ENCODE measurements around the gene SPIRE2. TPM values are rescaled to one million over a fixed set of nuclear protein-coding genes. Genes with fewer than 3 reads are reported as not detected.

SPIRE2 gene
- total and polyA plus RNA-seq, 2 of the 13 experiments (the other 11 are each of a cell fraction or from before 2014, with no cell fraction given) = 13.3 to 37.5 TPM

DNA sequence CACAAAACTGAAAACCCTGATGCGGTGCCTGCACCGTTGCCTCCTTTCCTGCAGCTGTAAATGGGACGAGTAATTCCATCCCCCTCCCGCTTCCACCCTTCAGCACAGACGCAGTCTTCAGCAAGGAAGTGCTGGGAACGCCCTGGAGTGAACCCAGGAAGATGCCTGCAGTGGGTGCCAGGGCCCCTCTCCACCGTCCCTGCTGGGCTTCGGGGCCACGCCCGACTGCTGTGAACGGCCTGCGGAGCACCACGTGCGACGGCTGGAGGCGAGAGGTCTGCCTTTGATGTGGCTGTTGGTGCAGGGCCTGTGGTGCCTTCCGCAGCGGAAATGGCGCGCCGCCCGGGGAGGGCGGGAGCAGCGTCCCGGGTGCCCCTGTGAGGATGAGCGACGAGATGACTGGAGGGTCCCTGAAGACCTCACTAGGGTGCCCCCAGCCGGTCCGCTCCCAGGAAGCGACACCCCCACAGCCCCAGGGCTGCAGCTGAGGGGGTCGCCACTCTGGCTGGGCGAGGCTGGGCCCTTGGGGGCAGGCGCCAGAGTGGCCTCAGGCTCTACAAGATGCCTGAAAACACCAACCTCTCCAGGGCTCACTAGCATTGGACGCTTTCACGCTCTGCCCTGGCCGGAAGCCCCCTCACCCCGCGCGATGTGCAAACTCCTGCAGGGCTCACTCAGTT lies 89.6 kb downstream of the SPIRE2 start (continued):
- TF ChIP-seq PHF5A (CRISPR knock-in tag; IDR thresholded peaks at IDR 0.05; ENCODE audit: low read depth, unreplicated experiment) = peak; percentile 71
- peak; percentile 78; the same call in 1 of the 2 replicates for TF ChIP-seq MEIS1 (CRISPR knock-in tag; IDR thresholded peaks at IDR 0.05; ENCODE audit: borderline replicate concordance)
- no peak for TF ChIP-seq PHB2 (IDR thresholded peaks at IDR 0.05; ENCODE audit: partially characterized antibody)
- no peak for TF ChIP-seq CCAR2 (optimal IDR thresholded peaks at IDR 0.05; ENCODE audit: low read depth, low read length)
- TF ChIP-seq NCOA5 (CRISPR knock-in tag; IDR thresholded peaks at IDR 0.05) = peak; percentile 88; the same call in 1 of the 2 replicates
- TF ChIP-seq ZSCAN22 (CRISPR knock-in tag; IDR thresholded peaks at IDR 0.05) = peak; percentile 80; the same call in 1 of the 2 replicates
- TF ChIP-seq BORCS8-MEF2B (CRISPR knock-in tag; IDR thresholded peaks at IDR 0.05) = peak; percentile 99
- no peak for TF ChIP-seq CREB1 (IDR thresholded peaks at IDR 0.05)
- no peak for TF ChIP-seq CREB1 (CRISPR knock-in tag; IDR thresholded peaks at IDR 0.05)
- peak; percentile 89 for TF ChIP-seq RBM39 (IDR thresholded peaks at IDR 0.05; ENCODE audit: low read depth, low read length, poor library complexity, severe bottlenecking)
- no peak; a peak in 1 of 4 replicates for TF ChIP-seq POLR2A (IDR thresholded peaks at IDR 0.05; ENCODE audit: insufficient read depth in 1 of 2, low read depth in 2 of 2, low read length in 2 of 2)
- no peak; the same call in 1 of the 2 replicates for TF ChIP-seq ZNF235 (CRISPR knock-in tag; IDR thresholded peaks at IDR 0.05; ENCODE audit: borderline replicate concordance)
- peak; percentile 69 for TF ChIP-seq ZBTB14 (CRISPR knock-in tag; IDR thresholded peaks at IDR 0.05)
- no peak for TF ChIP-seq PCBP2 (optimal IDR thresholded peaks at IDR 0.05; ENCODE audit: low read depth, low read length, poor library complexity, severe bottlenecking)
- TF ChIP-seq SPEN (CRISPR knock-in tag; IDR thresholded peaks at IDR 0.05; ENCODE audit: low read depth) = peak; percentile 98
- peak; percentile 69 for TF ChIP-seq POGZ (CRISPR knock-in tag; IDR thresholded peaks at IDR 0.05)
- TF ChIP-seq, protein P1, sequence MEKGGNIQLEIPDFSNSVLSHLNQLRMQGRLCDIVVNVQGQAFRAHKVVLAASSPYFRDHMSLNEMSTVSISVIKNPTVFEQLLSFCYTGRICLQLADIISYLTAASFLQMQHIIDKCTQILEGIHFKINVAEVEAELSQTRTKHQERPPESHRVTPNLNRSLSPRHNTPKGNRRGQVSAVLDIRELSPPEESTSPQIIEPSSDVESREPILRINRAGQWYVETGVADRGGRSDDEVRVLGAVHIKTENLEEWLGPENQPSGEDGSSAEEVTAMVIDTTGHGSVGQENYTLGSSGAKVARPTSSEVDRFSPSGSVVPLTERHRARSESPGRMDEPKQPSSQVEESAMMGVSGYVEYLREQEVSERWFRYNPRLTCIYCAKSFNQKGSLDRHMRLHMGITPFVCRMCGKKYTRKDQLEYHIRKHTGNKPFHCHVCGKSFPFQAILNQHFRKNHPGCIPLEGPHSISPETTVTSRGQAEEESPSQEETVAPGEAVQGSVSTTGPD (CRISPR knock-in tag; IDR thresholded peaks at IDR 0.05) = peak; percentile 22; the same call in 1 of the 2 replicates
- TF ChIP-seq REPIN1 (CRISPR knock-in tag; IDR thresholded peaks at IDR 0.05; ENCODE audit: borderline replicate concordance, low read depth) = peak; percentile 93
- TF ChIP-seq, protein P2, sequence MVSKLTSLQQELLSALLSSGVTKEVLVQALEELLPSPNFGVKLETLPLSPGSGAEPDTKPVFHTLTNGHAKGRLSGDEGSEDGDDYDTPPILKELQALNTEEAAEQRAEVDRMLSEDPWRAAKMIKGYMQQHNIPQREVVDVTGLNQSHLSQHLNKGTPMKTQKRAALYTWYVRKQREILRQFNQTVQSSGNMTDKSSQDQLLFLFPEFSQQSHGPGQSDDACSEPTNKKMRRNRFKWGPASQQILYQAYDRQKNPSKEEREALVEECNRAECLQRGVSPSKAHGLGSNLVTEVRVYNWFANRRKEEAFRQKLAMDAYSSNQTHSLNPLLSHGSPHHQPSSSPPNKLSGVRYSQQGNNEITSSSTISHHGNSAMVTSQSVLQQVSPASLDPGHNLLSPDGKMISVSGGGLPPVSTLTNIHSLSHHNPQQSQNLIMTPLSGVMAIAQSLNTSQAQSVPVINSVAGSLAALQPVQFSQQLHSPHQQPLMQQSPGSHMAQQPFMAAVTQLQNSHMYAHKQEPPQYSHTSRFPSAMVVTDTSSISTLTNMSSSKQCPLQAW (CRISPR knock-in tag; IDR thresholded peaks at IDR 0.05) = peak; percentile 93
- TF ChIP-seq CEBPZ (IDR thresholded peaks at IDR 0.05; ENCODE audit: low read length) = no peak
- TF ChIP-seq ZNF891 (CRISPR knock-in tag; IDR thresholded peaks at IDR 0.05) = peak; percentile 97
- TF ChIP-seq ZNF484 (CRISPR knock-in tag; IDR thresholded peaks at IDR 0.05; ENCODE audit: borderline replicate concordance, low read depth) = peak; percentile 94; the same call in 1 of the 2 replicates

Measured in HepG2 (cell line).